HG02852 (cell line): ENCODE results near the gene GAREM1.
A peak's percentile ranks its signal among the peaks of the same experiment; 100 is the strongest.
"Not testable (repeated sequence)": the region's sequence is repeated elsewhere in the genome, so short reads cannot be mapped to it uniquely, and the experiment has no call there.

ENCODE experiments used
- ATAC-seq: cut with Tn5 transposase; IDR thresholded peaks from one replicate; pipeline ENCODE4 v1.9.1; 2021; ENCODE audit warnings: mild to moderate bottlenecking, moderate library complexity; ENCODE audit not compliant: unreplicated experiment

GAREM1 gene

DNA sequence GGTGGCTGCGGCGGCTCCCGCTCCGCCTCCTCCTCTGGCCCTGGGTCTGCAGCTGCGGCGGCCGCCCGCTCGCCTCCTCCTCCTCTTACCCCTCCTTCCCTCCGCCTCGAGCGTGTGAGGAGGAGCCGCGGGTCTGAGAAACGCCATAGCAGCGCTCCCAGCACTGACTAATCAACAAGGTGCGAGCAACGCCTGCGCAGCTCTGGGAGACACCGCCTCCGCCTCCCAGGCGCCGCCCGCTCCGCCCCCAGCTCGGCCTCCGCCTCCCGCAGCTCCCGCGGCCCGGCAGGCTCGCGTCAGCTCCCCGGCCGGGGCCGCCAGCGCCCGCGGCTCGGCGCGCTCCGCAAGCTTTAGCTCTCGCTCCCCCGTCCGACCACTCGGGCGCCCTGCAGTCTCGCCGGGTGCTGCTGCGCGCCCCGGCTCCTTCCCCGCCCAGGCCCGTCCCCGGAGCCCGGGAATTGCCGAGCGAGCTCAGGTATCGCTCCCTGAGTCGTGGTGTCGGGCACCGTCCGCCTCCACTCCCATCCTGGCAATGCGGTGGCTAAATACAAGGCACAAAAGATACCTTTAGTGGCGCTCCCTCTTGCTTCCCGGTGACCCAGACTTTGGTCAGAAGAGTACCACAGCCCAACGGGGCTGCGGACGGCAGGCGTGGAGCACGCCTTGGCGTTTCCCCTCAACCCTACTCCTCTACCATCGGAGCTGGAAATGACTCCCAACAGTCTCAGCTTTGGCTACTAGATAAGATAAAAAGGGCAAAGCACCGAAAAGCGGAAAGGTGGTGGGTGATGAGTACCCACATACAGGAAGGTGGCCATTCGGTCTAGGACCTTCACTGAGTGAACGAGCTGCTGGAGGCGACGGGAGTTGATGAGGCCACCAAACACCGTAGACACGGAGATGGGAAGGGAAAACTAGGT lies at the start of gene GAREM1:
TSS of gene GAREM1 (minus strand) at position 169 of the 920 bp plus-strand sequence. CDS start 454 bp downstream, outside the sequence.
- peak; percentile 96 for ATAC-seq

DNA sequence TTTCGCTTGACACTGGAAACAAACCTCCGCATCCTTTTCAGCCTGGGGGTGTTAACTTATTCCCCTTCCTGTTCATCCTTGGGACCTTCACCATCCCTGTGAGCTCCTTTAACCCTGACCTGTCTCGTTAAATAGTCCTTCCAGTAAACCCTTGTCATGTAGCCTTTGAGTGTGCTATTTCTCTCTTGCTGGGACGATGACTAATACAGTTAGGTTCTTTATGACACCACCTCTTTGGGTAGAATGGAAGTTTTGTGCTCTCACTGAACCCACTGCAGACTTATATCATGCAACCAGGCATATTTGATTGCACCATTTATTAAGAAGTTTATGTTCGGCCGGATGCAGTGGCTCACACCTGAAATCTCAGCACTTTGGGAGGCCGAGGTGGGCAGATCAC lies 40.5 kb upstream of the GAREM1 start:
- ATAC-seq = no peak

DNA sequence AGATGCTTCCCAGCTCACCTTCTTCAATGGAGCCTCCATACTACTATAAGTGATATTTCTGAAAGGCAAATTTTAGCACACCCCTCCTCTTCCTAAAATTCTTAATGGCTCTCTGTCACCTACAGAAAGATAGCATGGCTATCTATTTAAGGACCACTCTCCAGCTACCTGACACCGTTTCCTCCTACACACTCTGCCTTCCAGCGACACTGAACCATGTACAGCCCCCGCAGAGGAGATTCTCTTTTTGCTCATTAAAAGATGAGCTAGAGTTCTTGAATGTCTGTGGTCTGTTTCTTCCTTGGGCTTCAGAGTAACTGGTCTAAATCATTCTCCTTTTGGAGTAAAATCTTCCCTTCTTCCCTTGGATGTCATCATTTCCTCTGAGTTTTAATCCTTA lies 38.4 kb upstream of the GAREM1 start:
- no peak for ATAC-seq

DNA sequence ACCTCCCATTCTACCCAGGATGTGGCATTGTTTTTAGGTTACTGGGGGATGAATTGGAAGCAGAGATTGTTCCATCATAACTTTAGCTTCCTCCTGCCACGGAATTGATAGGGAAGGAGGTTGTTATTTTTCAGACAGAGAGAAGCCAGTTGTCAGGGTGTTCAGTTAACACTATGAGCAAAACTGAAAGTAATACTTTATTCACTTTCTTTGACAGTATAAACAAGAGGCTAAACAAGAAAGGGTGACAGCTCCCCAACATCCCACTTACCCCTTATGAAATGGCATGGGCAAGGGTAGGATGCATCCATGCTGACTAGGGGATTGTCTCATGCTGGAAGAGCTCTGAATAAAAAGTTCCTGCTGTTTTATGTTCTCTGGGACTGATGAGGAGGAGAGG lies 36.4 kb upstream of the GAREM1 start:
- ATAC-seq = no peak

DNA sequence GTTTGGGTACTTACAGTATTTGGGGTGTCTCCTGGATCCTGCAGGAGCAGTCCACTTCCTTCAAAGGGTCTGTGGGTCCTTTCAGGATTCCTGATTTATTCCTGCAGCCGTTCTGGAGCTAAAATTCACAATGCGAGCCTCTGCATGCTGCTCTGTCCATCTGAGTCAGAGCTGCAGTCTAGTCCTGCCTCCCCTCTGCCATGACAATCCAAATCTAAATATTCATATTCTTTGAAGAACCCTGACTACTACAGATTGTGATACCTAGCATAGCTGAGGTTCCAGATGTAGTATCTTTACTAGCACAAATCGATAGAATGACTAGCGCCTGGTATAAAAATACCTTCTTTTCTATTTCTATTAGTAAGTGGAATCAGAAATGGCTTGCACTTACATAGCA lies 31.3 kb upstream of the GAREM1 start:
- ATAC-seq = no peak

DNA sequence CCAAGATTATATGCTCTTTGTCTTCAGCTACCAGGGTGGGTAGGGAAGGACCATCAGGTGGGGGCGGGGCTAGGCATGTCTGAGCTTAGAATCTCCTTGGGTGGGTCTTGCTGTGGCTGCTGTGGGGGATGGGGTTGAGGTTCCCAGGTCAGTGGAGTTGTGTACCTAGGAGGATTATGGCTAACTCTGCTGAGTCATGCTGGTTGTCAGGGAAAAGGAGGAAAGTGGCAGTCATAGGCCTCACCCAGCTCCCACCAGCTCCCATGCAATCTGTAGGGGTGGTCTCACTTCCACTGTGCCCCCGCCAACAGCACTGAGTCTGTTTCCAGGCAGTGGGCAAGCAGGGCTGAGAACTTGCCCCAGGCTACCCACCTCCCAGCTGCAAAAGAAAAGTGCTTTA lies 30.6 kb upstream of the GAREM1 start:
- ATAC-seq = not testable (repeated sequence)

DNA sequence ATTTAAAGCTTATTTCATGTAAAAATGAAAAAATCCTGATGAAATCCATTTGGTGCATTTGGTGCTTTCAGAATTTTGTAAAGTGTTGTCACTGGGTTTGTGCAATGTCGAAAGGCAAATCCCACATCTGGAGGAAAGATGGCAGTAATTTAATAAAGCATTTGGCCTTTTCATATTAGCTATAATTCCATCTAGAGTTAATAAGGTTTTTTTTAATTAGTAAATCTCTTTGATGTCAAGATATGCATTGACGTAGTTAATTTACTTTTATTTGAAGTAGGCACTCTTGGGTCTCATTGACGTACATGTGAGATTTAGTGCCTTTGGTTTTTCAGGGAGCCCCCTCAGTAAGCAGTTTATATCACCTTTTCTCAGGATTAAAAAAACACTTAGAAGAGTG lies 12.3 kb upstream of the GAREM1 start:
- ATAC-seq = no peak

DNA sequence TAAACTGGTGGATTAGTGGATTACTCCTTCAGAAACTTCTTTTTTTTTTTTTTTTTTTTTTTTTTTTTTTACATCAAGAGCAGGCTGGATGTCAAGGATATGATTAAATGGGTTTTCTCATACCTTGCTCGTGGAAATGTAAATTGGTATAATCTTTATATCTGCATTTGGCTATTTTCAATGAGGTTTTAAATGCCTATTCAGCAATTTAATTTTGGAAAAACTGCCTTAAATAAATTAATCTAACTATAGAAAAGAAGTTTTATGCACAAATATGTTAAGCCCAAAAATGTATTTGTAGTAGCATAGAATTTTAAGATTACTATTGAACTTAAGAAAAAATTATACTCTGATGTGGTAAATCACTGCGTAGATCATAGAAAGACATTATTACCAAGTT lies 11.4 kb upstream of the GAREM1 start:
- ATAC-seq = no peak

DNA sequence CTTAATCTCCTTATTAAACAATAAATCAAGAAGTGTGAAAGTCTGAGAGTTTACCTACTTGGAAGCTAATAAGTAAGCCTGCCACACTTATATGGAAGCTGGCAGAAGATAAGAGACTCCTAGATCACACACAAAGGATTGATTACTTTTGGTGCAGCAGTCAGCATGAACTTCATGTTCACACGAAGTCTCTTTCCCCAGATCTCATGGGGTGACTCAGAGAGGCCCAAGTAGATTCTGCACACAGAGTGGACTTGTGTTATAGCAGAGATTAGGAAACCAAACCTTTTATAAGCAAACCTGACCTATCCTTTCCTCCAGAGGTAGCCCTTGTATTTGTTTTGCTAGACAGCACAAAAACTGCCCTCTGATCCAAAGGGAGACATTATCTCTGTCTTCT lies 9.9 kb upstream of the GAREM1 start:
- ATAC-seq = no peak

DNA sequence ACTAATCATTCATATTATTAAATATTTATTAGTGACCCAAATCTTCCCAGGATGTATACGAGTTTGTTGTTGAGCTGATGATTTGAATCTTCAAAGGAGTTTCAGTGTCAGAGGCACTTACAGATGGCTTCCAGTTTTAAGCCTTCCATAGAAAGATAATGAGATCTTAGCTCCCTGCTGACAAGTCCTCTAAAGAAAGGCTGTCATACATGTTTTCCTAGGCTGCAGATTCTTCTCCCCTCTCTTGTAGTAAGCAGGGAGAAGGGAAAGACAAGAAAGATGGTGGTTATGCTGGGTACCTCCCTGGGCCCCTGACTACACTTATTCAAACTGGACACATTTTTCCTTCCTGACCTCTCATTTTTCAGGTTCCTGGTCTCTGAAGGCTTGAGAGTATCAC lies 8.1 kb upstream of the GAREM1 start:
- ATAC-seq = no peak

DNA sequence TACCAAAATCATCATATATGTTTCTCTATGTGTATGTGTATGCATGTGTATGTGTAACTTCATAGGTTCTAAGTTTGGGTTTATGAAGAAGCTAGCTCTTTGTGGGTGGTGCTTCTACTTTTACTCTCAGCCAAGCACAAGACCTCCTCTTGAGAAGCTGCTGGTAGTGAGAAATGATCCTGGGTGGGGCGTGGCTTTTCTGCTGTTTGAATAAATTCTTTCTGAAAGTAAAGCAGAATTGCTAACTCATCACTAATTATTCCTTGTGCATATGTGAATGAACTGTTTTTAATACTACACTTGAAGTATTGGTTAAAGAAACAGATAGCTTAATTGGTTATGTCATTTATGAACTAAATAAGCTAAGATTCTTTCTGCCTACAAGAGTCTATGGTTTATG lies 7.6 kb upstream of the GAREM1 start:
- ATAC-seq = no peak

DNA sequence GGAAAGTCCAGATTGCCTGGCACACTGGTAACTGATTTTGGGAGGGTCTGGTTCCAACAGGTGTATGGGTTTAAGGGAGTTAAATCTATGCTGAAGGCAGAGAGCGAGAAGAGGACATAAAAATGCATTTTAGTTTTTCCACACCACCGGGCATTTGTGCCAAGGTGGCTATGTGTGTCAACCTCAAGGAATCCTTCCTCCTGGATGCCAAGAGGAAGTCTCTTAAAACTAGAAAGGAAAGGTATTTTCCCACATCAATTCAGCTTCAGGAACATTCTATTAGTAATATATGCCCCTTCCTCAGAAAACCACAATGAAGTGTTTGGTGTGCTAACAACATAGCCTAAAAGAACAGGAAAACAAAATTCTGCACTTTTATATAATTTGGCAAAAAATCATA lies 5.4 kb upstream of the GAREM1 start:
- ATAC-seq = no peak

DNA sequence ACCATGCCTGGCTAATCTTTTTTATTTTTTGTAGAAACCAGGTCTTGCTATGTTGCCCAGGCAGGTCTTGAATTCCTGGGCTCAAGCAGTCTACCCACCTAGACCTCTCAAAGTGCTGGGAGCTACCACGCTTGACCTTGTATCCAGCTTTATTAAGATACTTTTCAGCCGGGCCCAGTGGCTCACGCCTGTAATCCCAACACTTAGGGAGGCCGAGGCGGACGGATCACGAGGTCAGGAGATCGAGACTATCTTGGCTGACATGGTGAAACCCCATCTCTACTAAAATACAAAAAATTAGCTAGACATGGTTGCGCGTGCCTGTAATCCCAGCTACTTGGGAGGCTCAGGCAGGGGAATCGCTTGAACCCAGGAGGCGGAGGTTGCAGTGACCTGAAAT lies 4.4 kb upstream of the GAREM1 start:
- not testable (repeated sequence) for ATAC-seq

DNA sequence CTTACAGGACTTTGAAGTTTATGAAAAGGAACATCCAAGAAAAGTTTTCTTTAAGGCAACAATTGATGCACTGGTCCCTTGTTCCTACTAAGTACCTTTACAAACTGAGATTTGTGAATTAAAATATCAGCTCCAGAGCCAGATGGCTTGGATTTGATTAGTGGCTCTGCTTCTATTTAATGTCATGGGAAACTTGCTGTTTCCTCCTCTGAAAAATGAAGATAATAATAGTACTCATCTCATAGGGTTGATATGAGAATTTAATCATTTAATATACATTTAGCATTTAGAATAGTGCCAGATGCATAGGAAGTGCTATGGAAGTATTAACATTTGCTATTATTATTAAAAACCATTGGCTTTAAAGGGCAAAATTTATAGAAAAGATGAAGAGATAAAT lies 2.6 kb upstream of the GAREM1 start:
- no peak for ATAC-seq

DNA sequence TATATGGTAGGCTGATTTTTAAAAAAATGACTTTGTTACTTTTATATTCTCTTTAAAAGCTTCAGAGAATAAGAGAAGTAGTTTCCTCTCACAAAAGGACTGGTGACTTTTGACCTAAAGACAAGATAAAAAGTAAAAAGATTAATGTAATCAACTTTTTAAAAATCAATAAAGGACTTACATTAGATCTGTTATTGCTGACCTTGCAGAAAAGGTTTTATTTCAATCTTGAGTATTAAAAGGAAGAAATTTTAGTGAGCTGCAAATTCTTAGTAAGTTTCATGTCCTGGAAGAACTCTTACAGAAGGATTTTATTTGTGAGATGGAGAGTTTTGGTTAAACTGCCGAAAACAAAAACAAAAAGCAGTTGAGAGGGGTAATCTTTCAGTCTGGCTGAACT lies 2.2 kb upstream of the GAREM1 start:
- ATAC-seq = no peak

DNA sequence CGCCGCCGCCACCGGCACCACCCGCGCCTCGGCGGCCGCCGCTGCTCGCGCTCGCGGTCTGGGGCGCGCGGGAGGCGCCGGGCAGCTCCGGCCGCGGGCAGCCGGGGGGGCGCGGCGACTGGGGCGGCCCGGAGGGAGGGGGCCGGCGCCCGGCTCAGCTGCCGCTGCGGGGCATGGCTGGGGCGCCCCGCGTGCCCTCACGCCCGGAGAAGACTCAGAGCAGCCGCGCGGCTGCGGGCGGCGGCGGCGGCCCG lies 295 bp downstream of the GAREM1 start:
- ATAC-seq = no peak

DNA sequence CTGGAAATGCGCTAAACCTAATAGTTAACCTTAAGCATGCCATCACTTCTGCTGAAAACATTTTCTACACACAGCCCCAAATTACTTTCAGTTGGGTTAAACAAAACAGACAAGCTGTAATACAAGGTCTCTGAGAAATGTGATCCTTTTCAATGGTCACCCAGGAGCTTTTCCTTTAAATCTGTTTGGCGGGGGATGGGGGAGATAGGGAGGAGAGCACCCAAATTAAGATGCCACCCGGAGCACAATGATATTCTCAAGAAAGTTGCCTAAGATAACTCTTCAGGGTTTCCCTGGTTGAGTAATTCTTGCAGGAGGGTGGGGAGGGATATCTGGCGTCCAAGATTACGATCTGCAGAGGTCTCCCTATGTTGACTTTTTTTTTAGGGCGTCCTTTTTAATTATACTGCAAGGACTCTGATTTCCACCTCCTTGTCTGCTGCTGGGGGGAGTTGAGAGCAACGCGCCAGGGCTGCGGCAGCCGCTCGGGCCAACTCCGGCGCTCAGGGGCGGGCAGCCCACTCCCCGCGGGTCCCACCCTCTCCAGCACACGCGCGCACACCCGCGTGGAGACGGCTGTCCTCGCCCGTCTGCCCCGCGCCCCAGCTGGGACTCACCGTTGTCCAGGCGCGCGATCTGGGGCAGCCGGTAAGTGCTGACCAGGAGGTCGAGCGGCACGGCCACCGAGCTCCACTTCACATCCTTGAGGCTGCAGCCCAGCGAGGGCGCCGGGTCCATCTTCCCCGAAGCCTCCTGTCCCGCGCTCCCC lies 807 bp downstream of the GAREM1 start:
- peak; percentile 0 for ATAC-seq

DNA sequence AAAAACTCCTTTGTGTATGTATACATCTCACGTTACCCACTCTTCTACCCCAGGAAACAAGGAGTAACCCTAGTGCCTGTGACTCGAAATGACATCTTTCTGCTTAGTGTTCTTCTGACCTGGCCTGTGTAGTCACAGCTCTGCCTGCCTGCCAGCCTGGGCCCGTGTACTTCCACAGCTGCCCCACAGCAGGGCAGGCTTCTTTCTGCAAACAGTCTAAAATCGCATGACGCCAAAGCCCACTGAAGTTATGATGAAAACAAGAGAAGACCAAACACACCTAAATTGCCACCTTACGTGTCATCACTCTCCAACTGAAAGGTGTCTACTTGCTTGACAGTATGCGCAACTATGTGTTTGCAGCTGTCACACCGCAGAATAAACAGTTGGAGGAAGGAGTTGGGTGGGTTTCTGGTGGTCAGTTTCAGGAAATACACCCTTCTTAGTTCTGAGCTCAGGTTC lies 1.5 kb downstream of the GAREM1 start:
- ATAC-seq = no peak

DNA sequence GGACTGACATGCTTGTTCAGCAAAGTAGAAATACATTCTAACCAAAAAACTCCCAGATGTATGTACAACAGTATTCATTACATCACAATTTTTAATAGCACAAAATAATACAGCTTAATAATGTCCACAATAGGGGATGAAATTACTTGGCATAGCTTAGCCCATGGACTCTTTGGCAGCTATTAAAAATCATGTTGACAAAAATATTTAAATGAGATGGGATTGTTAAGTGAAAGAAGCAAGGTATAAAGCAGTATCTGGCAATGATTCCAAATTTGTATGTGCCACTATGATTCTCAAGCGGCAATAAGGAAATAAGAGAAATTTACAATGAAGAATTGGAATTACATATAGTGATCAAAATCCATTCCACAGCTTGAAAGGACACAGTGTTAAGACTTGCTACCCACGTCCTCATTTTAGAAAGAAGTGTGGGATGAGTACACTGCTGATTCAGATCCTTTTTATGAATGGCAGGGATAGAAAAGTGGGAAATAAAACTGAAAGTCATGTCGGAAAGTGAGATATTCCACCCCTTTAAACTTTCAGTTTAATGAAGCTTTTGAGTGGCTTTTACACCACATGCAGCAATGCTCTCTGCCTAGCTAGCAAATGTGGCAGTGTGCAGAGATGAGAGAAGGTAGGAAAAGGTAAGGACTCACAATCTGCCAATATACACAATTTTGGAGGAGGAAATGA lies 2.4 kb downstream of the GAREM1 start:
- no peak for ATAC-seq

DNA sequence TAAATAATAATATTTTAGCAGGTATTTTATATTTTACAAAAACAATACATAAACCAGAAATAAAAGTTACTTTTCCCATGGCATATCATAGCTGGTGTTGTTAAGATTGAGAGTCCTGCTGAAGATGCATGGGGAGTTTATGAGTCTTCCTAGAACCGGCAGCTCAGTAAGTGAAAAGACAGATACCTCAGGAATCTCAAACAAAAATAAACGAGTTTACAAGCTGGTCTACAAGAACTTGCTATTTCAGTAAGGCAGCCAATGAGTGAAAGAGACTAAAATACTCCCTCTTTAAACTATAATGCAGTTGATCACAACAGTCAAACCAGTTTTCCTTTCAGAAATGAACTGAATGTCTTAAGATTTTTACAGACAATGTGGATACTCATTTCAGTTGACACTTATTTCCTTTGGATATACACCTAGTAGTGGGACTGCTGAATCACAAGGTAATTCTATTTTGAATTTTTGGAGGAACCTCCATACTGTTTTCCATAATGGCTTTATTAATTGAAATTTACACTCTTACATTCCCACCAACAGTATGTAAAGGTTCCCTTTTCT lies 8.9 kb downstream of the GAREM1 start:
- no peak for ATAC-seq

DNA sequence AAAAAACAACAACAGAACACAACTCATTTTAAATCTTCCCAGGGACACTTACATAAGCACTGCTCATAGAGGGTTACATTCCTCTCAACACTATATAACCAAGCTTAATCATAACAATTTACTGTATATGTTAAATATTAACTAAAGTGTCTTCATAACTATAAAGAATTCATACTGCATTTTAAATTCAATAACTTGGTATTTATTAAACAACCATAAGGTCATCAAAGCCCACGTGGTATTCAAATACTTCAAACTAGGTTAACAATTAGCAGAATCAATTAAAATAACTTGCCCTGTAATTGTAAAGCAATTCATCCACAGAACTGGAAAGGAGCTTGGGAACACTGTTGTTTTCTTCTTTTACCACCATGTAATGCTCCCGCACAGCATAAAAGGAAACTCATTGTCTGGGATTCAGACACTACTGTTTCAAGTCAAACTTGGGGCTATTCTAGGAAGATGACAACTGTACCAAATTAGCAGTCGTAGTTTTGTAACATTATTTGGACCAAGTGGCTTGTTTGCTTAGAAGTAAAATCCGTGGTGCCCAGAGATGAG lies 10.4 kb downstream of the GAREM1 start:
- no peak for ATAC-seq
